ENCODE data around the gene BAIAP2L1.

DNA sequence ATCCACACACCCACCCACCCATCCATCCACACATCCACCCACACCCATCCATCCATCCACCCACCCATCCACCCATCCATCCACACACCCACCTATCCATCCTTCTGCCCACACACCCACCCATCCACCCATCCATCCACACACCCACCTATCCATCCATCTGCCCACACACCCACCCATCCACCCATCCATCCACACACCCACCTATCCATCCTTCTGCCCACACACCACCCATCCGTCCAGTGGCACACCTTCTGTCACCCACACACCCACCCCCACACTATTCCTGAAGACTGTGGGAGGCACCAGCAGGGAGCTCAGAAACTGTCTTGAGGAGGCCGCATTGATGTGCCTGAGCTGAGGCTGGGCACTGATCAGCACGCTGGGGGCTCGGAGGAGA lies 158.0 kb downstream of the BAIAP2L1 start:
- TF ChIP-seq, protein P1, sequence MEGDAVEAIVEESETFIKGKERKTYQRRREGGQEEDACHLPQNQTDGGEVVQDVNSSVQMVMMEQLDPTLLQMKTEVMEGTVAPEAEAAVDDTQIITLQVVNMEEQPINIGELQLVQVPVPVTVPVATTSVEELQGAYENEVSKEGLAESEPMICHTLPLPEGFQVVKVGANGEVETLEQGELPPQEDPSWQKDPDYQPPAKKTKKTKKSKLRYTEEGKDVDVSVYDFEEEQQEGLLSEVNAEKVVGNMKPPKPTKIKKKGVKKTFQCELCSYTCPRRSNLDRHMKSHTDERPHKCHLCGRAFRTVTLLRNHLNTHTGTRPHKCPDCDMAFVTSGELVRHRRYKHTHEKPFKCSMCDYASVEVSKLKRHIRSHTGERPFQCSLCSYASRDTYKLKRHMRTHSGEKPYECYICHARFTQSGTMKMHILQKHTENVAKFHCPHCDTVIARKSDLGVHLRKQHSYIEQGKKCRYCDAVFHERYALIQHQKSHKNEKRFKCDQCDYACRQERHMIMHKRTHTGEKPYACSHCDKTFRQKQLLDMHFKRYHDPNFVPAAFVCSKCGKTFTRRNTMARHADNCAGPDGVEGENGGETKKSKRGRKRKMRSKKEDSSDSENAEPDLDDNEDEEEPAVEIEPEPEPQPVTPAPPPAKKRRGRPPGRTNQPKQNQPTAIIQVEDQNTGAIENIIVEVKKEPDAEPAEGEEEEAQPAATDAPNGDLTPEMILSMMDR (IDR thresholded peaks at IDR 0.05; ENCODE audit: insufficient read depth, low read depth, low read length): no peak
- TF ChIP-seq EZH2 (IDR thresholded peaks at IDR 0.05; ENCODE audit: insufficient read depth, low read length): no peak
